ENCODE results near the gene ESRRA. TPM values are rescaled to one million over a fixed set of nuclear protein-coding genes. Genes with fewer than 3 reads are reported as not detected.

ESRRA gene
- total RNA-seq, 2 donors from 2014 or later: 38.7 to 54.7 TPM

DNA sequence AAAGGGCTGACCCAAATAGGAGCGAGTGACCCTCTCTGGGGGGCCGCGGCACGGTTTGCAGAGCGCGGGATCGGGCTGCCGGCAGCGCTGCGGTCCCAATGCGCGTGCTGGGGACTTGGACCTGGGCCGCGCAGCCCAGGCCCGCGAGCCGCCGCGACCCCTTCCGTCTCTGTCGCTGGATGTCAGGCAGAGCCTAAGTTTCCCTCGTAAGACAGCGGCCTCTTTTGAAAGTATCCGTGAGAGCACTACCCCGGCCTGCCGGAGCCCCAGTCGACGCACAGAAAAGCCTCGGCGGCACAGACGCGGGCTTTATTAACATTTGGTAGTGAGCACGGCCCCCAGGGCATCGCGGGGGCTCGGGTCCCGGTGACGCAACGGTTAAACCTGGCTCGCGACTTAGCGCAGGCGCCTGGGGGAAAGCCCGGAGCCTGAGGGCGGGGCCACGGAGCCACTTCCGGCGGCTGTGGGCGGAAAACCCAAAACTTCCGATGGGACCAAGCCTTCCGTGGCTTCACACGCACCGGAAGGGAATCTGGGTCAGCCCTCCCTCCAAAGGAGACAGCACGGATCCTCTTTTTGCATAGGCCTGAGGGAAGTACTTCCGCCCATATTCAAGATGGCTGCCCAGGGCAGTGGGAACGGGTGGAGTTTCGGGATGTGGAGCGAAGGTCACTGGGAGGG, 35.6 kb upstream of the ESRRA start:
- TF ChIP-seq POLR2AphosphoS5 (IDR thresholded peaks at IDR 0.05) (peak; percentile 99), POLR2A (IDR thresholded peaks at IDR 0.05) (peak; percentile 14)
- TF ChIP-seq, protein P1, sequence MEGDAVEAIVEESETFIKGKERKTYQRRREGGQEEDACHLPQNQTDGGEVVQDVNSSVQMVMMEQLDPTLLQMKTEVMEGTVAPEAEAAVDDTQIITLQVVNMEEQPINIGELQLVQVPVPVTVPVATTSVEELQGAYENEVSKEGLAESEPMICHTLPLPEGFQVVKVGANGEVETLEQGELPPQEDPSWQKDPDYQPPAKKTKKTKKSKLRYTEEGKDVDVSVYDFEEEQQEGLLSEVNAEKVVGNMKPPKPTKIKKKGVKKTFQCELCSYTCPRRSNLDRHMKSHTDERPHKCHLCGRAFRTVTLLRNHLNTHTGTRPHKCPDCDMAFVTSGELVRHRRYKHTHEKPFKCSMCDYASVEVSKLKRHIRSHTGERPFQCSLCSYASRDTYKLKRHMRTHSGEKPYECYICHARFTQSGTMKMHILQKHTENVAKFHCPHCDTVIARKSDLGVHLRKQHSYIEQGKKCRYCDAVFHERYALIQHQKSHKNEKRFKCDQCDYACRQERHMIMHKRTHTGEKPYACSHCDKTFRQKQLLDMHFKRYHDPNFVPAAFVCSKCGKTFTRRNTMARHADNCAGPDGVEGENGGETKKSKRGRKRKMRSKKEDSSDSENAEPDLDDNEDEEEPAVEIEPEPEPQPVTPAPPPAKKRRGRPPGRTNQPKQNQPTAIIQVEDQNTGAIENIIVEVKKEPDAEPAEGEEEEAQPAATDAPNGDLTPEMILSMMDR (IDR thresholded peaks at IDR 0.05): peak in 3 of 4 experiments; percentile 13 to 33 (median 28)
- intact Hi-C loops (cut with DNase I): no loop called here
- WGBS: under 1% methylated on average over 46 of the region's 58 CpGs

DNA sequence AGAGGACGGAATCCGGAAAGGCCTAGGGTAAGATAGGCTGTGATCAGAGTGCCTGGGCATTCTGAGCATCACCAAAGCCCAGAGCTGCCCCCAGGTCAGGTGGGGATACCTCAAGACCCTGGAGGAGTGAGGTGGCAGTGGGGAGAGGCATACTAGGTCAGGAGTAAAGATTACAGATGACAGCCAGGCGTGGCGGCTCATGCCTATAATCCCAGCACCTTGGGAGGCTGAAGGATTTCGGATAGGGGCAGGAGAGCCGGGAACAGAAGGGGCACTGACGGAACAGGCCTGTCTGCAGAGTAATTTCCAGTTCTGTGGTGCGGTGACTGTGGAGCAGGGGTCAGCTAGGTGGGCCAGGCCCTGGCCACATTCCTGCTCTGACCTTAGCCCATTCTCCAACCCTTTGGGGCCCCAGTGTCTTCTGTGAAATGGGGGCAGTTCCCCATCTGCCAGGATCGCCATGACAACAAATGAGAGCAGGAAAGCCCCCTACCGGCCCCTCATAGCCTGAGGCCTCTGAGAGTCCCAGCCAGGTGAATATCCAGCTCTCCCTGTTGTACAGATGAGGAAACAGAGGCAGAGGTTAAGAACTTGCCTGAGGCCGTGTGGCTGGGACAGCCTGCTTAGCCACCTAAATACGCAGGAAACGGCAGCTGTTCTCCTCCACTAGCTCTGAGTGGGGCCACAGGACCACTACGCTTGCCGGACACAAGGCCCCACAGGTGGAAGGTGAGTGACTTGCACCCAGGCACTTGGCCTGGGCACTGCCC, 30.1 kb upstream of the ESRRA start:
- intact Hi-C loops (cut with DNase I): no loop called here
- TF ChIP-seq, protein P1 (IDR thresholded peaks at IDR 0.05): no peak
- TF ChIP-seq POLR2A (IDR thresholded peaks at IDR 0.05) (no peak), POLR2AphosphoS5 (IDR thresholded peaks at IDR 0.05) (no peak)
- no peak for DNase-seq (ENCODE audit: low spot score)
- Histone ChIP-seq H3K27me3 (replicated peaks; ENCODE audit: insufficient read depth) (no peaks in the 10 kb centered on the region), H3K36me3 (no peaks in the 10 kb centered on the region), H3K9me3 (no peaks in the 10 kb centered on the region), H3K4me1 (replicated peaks) (no peaks in the 10 kb centered on the region), H3K4me3 (no peak overlapping the region), H3K27ac (no peak overlapping the region)
- WGBS: 86% methylated on average over 15 of the region's 15 CpGs

More for the DNA sequence above, 35.6 kb upstream of the ESRRA start:
- peak; percentile 99 for DNase-seq (ENCODE audit: low spot score)
- H3K27me3 ChIP-seq (replicated peaks; ENCODE audit: insufficient read depth): no peaks in the 10 kb centered on the region
- H3K4me1 ChIP-seq (replicated peaks): peaks cover 8% of the 10 kb centered on the region
- H3K36me3 ChIP-seq: no peaks in the 10 kb centered on the region
- H3K4me3 ChIP-seq: peak overlapping the region; percentile 64 to 69
- H3K9me3 ChIP-seq: no peaks in the 10 kb centered on the region
- H3K27ac ChIP-seq: peak overlapping the region; percentile 94 to 96

DNA sequence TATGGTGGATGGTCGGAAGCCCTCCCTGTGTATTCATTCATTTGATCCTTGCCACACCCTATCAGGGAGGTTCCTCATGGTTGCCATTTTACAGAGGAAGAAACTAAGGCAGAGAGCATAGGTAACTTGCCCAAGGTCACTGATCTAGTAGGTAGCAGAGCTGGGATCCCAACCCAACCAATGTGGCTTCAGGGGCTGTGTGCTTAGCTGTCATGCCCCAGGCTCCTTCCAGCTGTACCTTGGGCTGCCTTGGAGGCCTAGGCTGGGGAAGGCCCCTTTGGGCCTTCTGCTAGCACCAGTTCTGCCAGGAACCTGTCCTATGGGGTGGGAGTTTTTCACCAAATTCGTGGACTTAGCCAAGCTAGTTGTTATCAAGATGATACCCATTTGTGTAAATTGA, 29.5 kb upstream of the ESRRA start:
- Histone ChIP-seq H3K4me1 (replicated peaks) (no peaks in the 10 kb centered on the region), H3K27me3 (replicated peaks; ENCODE audit: insufficient read depth) (no peaks in the 10 kb centered on the region), H3K9me3 (no peaks in the 10 kb centered on the region), H3K36me3 (no peaks in the 10 kb centered on the region), H3K4me3 (no peak overlapping the region), H3K27ac (no peak overlapping the region)
- WGBS: 60% methylated on average over 2 of the region's 2 CpGs
- DNase-seq (ENCODE audit: low spot score): no peak
- TF ChIP-seq POLR2A (IDR thresholded peaks at IDR 0.05) (no peak), POLR2AphosphoS5 (IDR thresholded peaks at IDR 0.05) (no peak)
- TF ChIP-seq, protein P1 (IDR thresholded peaks at IDR 0.05): no peak
- intact Hi-C loops (cut with DNase I): no loop called here

DNA sequence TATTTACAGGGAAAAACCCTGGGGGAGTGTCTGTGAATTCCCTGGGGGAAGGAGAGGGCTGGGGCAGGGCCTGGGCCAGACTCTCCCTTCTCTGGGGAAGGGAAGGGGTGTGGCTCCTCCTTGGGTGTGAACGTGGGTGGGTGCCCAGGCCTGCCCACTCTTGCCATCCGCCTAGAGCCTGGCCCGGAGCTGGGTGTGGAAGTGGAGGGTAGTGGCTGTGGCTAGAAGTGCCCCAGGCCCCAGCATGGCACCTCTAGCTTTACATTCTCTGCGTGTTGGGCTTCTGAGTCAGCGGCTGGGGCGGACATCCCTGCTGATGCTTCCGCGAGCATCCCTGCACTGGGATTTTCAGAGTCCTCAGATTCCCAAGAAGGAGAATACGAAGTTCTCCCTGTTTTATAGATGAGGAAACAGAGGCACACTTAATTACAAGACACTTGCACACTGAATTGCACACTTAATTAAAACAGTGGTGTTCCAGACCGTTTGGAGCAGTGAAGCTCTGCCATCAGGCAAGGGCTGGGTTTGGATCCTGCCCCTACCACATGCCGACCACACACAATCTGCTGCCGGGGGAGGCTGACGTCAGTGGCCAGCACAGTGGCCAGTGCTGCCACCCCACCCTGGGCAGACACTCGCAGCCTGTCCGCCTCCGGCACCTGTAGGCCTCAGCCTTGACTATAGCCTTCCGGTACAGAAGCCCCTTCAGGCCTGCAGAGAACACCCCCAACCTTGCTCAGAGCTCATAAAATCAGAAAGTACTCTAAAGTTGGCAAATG, 28.5 kb upstream of the ESRRA start:
- no peak for DNase-seq (ENCODE audit: low spot score)
- Histone ChIP-seq H3K27me3 (replicated peaks; ENCODE audit: insufficient read depth) (no peaks in the 10 kb centered on the region), H3K4me1 (replicated peaks) (no peaks in the 10 kb centered on the region), H3K4me3 (no peak overlapping the region), H3K27ac (no peak overlapping the region), H3K36me3 (no peaks in the 10 kb centered on the region), H3K9me3 (no peaks in the 10 kb centered on the region)
- intact Hi-C loops (cut with DNase I): no loop called here
- 61% methylated on average over 17 of the region's 17 CpGs for WGBS
- TF ChIP-seq POLR2A (IDR thresholded peaks at IDR 0.05) (no peak), POLR2AphosphoS5 (IDR thresholded peaks at IDR 0.05) (no peak)
- TF ChIP-seq, protein P1 (IDR thresholded peaks at IDR 0.05): no peak

Measured in prostate gland (tissue), 2 donors.